ENCODE data around the gene KRT78. TPM values are rescaled to one million over a fixed set of nuclear protein-coding genes. Genes with fewer than 3 reads are reported as not detected.

The KRT78 gene
- total RNA-seq, 1 donor from 2014 or later = not detected

GRCh38 chr12:52826611-52827498 lies 21.9 kb downstream of the KRT78 start:
- no peak for DNase-seq
- intact Hi-C loops (cut with DNase I) = no loop called here
- no peaks in the 10 kb centered on the region for H3K36me3 ChIP-seq

GRCh38 chr12:52825961-52826360 lies 22.8 kb downstream of the KRT78 start:
- Histone ChIP-seq H3K27me3 (peaks cover 7% of the 10 kb centered on the region), H3K9me3 (no peaks in the 10 kb centered on the region), H3K36me3 (no peaks in the 10 kb centered on the region), H3K4me1 (peaks cover 4% of the 10 kb centered on the region), H3K4me3 (no peak overlapping the region), H3K27ac (no peak overlapping the region)
- DNase-seq = no peak
- ATAC-seq = no peak
- intact Hi-C loops (cut with DNase I) = no loop called here
- no peak for TF ChIP-seq CTCF (IDR thresholded peaks at IDR 0.05)

More at GRCh38 chr12:52826611-52827498, 21.9 kb downstream of the KRT78 start:
- ATAC-seq = peak; percentile 19
- Histone ChIP-seq H3K9me3 (no peaks in the 10 kb centered on the region), H3K27ac (no peak overlapping the region), H3K4me3 (no peak overlapping the region), H3K27me3 (peaks cover 7% of the 10 kb centered on the region), H3K4me1 (peaks cover 4% of the 10 kb centered on the region)
- no peak for TF ChIP-seq CTCF (IDR thresholded peaks at IDR 0.05)

GRCh38 chr12:52824741-52825410 lies 23.9 kb downstream of the KRT78 start:
- Histone ChIP-seq H3K36me3 (no peaks in the 10 kb centered on the region), H3K9me3 (no peaks in the 10 kb centered on the region), H3K27ac (no peak overlapping the region), H3K4me1 (peaks cover 4% of the 10 kb centered on the region), H3K27me3 (peaks cover 10% of the 10 kb centered on the region), H3K4me3 (no peak overlapping the region)
- TF ChIP-seq CTCF (IDR thresholded peaks at IDR 0.05) = no peak
- ATAC-seq (no peak), DNase-seq (no peak)
- intact Hi-C loops (cut with DNase I) = no loop called here

DNA sequence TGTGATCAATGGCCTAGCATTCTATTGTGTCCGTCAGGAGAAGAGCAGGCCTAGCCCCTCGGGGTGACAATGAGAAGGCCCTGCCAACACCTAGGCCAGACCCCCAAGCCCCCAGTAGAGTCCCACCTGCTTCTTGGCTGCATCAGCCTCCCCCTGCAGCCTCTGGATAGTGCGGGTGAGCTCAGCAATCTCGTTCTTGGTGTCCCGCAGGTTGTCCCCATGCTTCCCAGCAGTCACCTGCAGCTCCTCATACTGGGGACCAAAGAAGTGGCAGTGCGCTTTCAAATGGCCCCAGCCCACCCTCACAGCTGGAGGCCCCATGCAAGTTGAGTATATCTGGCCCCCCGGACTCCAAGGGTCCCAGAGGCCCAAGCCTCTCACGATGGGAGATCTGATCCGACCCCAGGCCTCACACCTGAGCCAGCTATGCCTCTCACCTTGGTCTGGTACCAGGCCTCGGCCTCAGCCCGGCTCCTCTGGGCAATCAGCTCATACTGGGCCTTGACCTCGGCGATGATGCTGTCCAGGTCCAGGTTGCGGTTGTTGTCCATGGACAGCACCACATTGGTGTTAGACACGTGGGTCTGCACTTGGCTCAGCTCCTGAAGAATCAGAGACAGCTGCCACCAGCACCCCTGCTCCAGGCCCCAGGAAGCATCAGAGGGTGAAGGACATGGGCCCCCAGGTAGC lies 24.9 kb downstream of the KRT78 start:
- Histone ChIP-seq H3K9me3 (no peaks in the 10 kb centered on the region), H3K27me3 (peaks cover 17% of the 10 kb centered on the region), H3K36me3 (no peaks in the 10 kb centered on the region), H3K27ac (no peak overlapping the region), H3K4me3 (no peak overlapping the region), H3K4me1 (peaks cover 4% of the 10 kb centered on the region)
- TF ChIP-seq CTCF (IDR thresholded peaks at IDR 0.05) = no peak
- ATAC-seq (no peak), DNase-seq (no peak)
- intact Hi-C loops (cut with DNase I) = no loop called here

- no peak for TF ChIP-seq CTCF (IDR thresholded peaks at IDR 0.05)
- no peaks in the 10 kb centered on the region for H3K9me3 ChIP-seq
- ATAC-seq = no peak
These were observed 25.9 kb downstream of the KRT78 start for GRCh38 chr12:52822771-52823510.

More at GRCh38 chr12:52822771-52823510, 25.9 kb downstream of the KRT78 start:
- no peak overlapping the region for H3K27ac ChIP-seq
- intact Hi-C loops (cut with DNase I) = no loop called here
- H3K27me3 ChIP-seq = peaks cover 27% of the 10 kb centered on the region
- H3K4me3 ChIP-seq = no peak overlapping the region
- no peaks in the 10 kb centered on the region for H3K36me3 ChIP-seq
- peaks cover 4% of the 10 kb centered on the region for H3K4me1 ChIP-seq
- DNase-seq = no peak
